Airway epithelial cell (primary cell): ENCODE results near the gene BIRC2. TPM values are rescaled to one million over a fixed set of nuclear protein-coding genes. Genes with fewer than 3 reads are reported as not detected.

Experiments used
- total RNA-seq: library from RNA; depleted of rRNA; stranded (reverse); fragments of >200 nt; gene quantifications from 2 replicates; pipeline ENCODE4 v1.2.3, GENCODE V29; 2015

The BIRC2 gene
- 23.8 and 33.6 TPM in 2 replicates for total RNA-seq

GRCh38 chr11:102346748-102347461, at the start of gene BIRC2:
Gene BIRC2 (plus strand): TSS chr11:102347214. CDS start chr11:102349855, 2,641 bp downstream.

DNA sequence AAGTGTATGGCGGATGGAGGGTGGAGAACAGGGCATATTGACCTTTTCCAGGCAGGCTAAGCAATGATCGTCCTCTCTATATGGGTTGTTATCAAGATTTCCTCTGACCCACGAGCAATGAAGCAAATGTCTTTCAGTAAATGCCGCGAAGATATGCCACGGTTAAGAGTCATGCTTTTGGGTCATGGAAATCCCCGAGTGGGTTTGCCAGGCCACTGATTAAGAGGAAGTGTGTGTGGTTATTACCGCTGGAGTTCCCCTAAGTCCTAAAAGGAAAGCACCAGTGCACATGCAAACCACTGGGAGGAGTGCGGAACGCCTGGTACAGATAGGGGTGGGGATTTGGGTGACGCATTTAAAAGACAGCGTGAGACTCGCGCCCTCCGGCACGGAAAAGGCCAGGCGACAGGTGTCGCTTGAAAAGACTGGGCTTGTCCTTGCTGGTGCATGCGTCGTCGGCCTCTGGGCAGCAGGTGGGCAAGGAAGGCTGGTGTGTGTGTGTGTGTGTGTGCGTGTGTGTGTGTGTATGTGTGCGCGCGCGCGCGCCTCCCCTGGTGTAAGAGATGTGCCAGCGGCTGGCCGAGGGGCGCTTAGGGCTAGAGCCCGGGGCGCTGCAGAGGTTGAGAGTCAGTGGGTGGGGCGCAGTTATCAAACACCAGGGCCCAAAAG, 29.8 kb upstream of the BIRC2 start, which contains the start of gene BIRC3:
Gene BIRC3, plus strand, starts transcription at position 386 of the 669 bp plus-strand sequence. CDS start 7,026 bp downstream, outside the sequence.

Other genes starting within 250 kb of the BIRC2 start
- gene YAP1, start 236.8 kb upstream of the BIRC2 start, total RNA-seq: 81.4 and 140 TPM in 2 replicates
- gene BIRC3, start 29.7 kb upstream of the BIRC2 start, total RNA-seq: 1.5 TPM in 2 replicates
- gene TMEM123, start 105.6 kb downstream of the BIRC2 start, total RNA-seq: 137 and 178 TPM in 2 replicates
- 1.1 and 1.3 TPM in 2 replicates for gene MMP7, start 183.5 kb downstream of the BIRC2 start, total RNA-seq